GM18870 (cell line): ENCODE data around the gene KRTAP21-1.
"Not testable (repeated sequence)": the region's sequence is repeated elsewhere in the genome, so short reads cannot be mapped to it uniquely, and the experiment has no call there.

Source experiments
- ATAC-seq: cut with Tn5 transposase; IDR thresholded peaks from one replicate; pipeline ENCODE4 v1.9.1; 2021; ENCODE audit warnings: moderate library complexity; ENCODE audit not compliant: unreplicated experiment

Gene KRTAP21-1

GRCh38 chr21:30755328-30755727 lies at the start of gene KRTAP21-1:
Gene KRTAP21-1, minus strand, starts transcription at chr21:30755428. Its CDS starts 50 bp downstream, at chr21:30755378.
- ATAC-seq = not testable (repeated sequence)

GRCh38 chr21:30800605-30801004 lies 45.4 kb upstream of the KRTAP21-1 start:
- ATAC-seq = no peak

GRCh38 chr21:30793581-30794314 lies 38.5 kb upstream of the KRTAP21-1 start:
- ATAC-seq = no peak

GRCh38 chr21:30779249-30779648 lies 24.0 kb upstream of the KRTAP21-1 start:
- ATAC-seq = no peak

GRCh38 chr21:30769724-30770431 lies 14.7 kb upstream of the KRTAP21-1 start:
- no peak for ATAC-seq

GRCh38 chr21:30760776-30761175 lies 5.5 kb upstream of the KRTAP21-1 start:
- ATAC-seq = no peak

- ATAC-seq = no peak
Measured at GRCh38 chr21:30758306-30758705, 3.1 kb upstream of the KRTAP21-1 start.

GRCh38 chr21:30747159-30747558 lies 8.1 kb downstream of the KRTAP21-1 start, which contains the start of gene KRTAP21-2:
Gene KRTAP21-2, minus strand, starts transcription at chr21:30747259. Its CDS starts 57 bp downstream, at chr21:30747202.
- ATAC-seq = no peak

- no peak for ATAC-seq
Measured at GRCh38 chr21:30740462-30740861, 14.8 kb downstream of the KRTAP21-1 start.

GRCh38 chr21:30733026-30733425 lies 22.2 kb downstream of the KRTAP21-1 start:
- ATAC-seq = no peak

GRCh38 chr21:30726726-30727125 lies 28.5 kb downstream of the KRTAP21-1 start:
- ATAC-seq = no peak

- ATAC-seq = no peak
Measured at GRCh38 chr21:30719401-30719800, 35.8 kb downstream of the KRTAP21-1 start.

GRCh38 chr21:30718239-30718909 lies 36.9 kb downstream of the KRTAP21-1 start, which contains the start of gene KRTAP21-3:
Gene KRTAP21-3, minus strand, starts transcription at chr21:30718777. Its CDS starts 18 bp downstream, at chr21:30718759.
- ATAC-seq = peak; percentile 82

- no peak for ATAC-seq
Measured at GRCh38 chr21:30717105-30717504, 38.1 kb downstream of the KRTAP21-1 start.

- ATAC-seq = no peak
Measured at GRCh38 chr21:30714946-30715345, 40.3 kb downstream of the KRTAP21-1 start.

GRCh38 chr21:30714456-30714855 lies 40.8 kb downstream of the KRTAP21-1 start:
- ATAC-seq = no peak

GRCh38 chr21:30713766-30714165 lies 41.5 kb downstream of the KRTAP21-1 start:
- no peak for ATAC-seq

GRCh38 chr21:30710499-30710898 lies 44.7 kb downstream of the KRTAP21-1 start:
- no peak for ATAC-seq

- ATAC-seq = no peak
Measured at GRCh38 chr21:30707409-30707808, 47.8 kb downstream of the KRTAP21-1 start.
